Mesangial cell (primary cell): ENCODE results near the gene TAF8. TPM values are rescaled to one million over a fixed set of nuclear protein-coding genes. Genes with fewer than 3 reads are reported as not detected.

Experiments used
- total RNA-seq: library from RNA; depleted of rRNA; stranded (reverse); fragments of >200 nt; gene quantifications from 2 replicates; pipeline ENCODE4 v1.2.3, GENCODE V29; 2015

TAF8 gene, protein sequence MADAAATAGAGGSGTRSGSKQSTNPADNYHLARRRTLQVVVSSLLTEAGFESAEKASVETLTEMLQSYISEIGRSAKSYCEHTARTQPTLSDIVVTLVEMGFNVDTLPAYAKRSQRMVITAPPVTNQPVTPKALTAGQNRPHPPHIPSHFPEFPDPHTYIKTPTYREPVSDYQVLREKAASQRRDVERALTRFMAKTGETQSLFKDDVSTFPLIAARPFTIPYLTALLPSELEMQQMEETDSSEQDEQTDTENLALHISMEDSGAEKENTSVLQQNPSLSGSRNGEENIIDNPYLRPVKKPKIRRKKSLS
- total RNA-seq = 19.8 and 23.3 TPM in 2 replicates

DNA sequence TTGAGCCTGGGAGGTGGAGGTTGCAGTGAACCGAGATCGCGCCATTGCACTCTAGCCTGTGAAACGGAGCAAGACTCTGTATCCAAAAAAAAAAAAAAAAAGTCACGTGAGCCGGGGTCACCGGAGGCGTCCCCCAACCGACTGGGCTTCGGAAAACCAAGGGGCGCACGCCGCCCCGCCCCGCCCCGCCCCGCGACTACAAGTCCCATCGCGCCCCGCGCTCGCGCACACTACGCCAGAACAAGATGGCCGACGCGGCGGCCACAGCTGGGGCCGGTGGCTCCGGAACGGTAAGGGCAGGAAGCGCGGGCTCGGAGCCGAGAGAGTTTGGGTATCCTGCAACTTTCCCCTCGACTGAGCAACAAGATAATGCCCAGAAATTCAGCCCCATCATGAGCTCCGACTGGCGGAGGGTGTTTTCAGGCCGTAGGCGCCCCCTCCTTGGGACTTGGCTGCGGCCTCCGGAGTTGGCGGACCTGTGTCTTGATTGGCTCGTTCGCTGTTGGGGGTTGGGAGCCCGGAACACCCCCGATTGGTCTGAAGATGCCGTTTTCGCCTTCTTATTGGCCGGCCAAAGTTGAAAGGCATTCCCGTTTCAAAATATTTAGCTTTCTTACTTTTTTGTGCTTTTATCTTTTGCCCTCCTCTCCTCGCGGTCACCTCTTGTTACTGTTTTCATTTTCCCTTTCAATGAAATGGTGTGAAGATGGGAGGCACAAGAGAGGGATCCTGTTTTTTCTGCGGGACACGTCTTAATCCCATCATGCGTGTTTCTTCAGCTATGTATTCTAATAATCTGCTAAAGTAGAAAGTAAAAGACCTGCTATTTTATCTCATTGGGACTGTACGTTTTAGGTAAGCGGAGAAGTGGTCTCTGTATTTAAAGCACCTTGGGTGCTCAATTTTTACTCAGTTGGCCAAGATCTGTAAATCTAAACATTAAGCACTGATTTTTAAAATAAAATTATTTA is at the start of gene TAF8:
Gene TAF8, plus strand, starts transcription at position 228 of the 971 bp plus-strand sequence. Its CDS starts 18 bp downstream, at position 246.

Other genes with a start within 250 kb of the TAF8 start
- 0.81 and 1.9 TPM in 2 replicates for gene USP49, start 155.1 kb upstream of the TAF8 start, total RNA-seq
- 19.9 and 26.2 TPM in 2 replicates for gene MED20, start 129.4 kb upstream of the TAF8 start, total RNA-seq
- gene BYSL, start 129.0 kb upstream of the TAF8 start, total RNA-seq = 14.1 and 19.9 TPM in 2 replicates
- 69.3 and 121 TPM in 2 replicates for gene CCND3, start 108.7 kb upstream of the TAF8 start, total RNA-seq
- gene C6orf132, start 92.1 kb downstream of the TAF8 start, total RNA-seq = 17.3 and 22.6 TPM in 2 replicates
- 0.49 and 1.0 TPM in 2 replicates for gene GUCA1A, start 122.8 kb downstream of the TAF8 start, total RNA-seq
- not detected in 2 replicates for gene GUCA1B, start 144.4 kb downstream of the TAF8 start, total RNA-seq
- gene MRPS10, start 167.3 kb downstream of the TAF8 start, total RNA-seq = 20.3 and 37.3 TPM in 2 replicates